GM10266 (cell line): Measurements from ENCODE around the gene PLIN5.
A peak's percentile ranks its signal among the peaks of the same experiment; 100 is the strongest.
"Not testable (repeated sequence)": the region's sequence is repeated elsewhere in the genome, so short reads cannot be mapped to it uniquely, and the experiment has no call there.

Experiments
- DNase-seq: peaks from one replicate; pipeline ENCODE4 v3.0.0; 2012; ENCODE audit errors: extremely low spot score
- TF ChIP-seq, protein P1 (sequence below): IDR thresholded peaks from 2 replicates; pipeline ENCODE4 v1.5.1; 2012; ENCODE audit warnings: mild to moderate bottlenecking, low read depth; ENCODE audit not compliant: control insufficient read depth, insufficient read depth; ENCODE audit errors: missing control alignments

The PLIN5 gene

DNA sequence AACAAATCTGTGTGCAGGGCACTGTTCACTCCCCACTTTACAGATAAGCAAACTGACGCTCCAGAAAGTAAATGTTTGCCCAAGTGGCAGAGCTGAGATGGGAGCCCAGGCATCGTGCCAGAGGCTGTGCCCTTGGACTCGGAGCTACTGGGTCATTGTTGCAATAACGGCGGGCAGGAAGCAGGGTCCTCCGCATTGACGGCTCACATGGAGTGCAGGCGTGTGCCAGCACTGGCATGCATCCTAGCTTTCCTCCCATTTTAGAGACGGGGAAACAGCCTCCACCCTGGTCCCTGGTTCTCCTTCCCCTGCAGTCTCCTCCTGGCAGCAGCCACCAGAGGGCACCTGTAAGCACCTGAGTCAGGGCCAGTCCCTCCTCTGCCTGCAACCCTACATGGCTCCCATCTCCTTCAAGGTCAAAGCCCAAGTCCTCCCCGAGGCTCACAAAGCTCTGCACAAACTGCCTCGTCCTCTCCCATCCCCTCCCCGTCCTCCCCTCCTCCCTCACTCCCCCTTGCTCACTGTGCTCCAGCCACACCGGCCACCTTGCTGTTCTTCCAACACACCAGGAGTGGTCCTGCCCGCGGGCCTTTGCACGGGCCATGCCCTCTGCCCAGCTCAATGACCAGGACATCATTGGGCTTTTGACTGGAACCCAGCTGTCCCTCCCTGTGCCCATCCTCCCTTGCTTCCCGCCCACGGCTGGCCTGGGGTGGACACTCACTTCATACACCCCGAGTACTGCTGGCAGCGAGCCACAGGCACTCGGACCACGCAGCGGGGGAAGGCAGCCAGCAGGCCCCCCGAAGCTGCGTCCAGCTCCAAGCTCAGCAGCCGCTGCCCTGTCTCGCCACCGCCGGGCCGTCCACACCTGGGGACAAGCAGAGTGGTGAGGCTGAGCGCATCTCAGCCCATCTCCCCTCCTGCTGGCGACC is 12.5 kb upstream of the PLIN5 start:
- TF ChIP-seq, protein P1, sequence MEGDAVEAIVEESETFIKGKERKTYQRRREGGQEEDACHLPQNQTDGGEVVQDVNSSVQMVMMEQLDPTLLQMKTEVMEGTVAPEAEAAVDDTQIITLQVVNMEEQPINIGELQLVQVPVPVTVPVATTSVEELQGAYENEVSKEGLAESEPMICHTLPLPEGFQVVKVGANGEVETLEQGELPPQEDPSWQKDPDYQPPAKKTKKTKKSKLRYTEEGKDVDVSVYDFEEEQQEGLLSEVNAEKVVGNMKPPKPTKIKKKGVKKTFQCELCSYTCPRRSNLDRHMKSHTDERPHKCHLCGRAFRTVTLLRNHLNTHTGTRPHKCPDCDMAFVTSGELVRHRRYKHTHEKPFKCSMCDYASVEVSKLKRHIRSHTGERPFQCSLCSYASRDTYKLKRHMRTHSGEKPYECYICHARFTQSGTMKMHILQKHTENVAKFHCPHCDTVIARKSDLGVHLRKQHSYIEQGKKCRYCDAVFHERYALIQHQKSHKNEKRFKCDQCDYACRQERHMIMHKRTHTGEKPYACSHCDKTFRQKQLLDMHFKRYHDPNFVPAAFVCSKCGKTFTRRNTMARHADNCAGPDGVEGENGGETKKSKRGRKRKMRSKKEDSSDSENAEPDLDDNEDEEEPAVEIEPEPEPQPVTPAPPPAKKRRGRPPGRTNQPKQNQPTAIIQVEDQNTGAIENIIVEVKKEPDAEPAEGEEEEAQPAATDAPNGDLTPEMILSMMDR, result peak; percentile 41

DNA sequence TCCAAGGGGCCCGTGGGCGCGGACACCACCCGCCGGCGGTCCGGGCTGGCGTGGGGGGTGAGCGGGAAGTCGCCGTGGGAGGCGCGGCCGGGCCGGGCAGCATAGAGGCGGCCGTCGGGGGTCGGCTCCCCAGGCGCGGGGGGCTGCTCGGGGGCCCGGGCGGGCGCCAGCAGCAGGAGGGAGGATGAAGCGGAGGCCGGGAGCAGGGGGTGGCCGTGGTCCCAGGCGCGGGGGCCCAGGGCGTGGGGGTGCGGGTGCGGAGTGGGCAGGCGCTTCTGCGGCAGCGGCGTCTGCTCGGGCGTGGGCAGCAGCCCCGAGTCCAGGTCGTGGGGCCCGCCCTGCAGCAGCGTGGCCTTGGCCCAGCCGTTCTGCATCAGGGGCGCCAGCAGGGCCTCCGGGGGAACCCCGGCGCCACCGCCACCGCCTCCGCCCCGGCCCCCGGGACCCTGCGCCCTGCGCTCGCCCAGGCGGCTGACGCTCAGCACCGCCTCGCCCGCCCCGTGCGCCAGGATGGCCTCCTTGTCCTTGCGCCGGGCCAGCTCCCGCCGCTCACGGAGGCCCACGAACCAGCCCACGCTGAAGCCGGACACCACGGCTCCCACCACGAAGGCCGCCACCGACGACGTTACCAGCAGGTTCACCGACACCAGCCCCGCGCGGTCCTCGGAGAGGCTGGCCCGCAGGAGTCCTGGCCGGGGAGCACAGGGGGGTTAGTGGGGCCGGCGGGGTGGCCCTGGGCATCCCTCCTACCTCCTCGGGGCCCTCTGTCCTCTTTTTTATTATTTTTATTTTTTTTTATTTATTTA is 9.0 kb upstream of the PLIN5 start:
- no peak for DNase-seq
- TF ChIP-seq, protein P1, result no peak

More for the DNA sequence above, 12.5 kb upstream of the PLIN5 start:
- no peak for DNase-seq

DNA sequence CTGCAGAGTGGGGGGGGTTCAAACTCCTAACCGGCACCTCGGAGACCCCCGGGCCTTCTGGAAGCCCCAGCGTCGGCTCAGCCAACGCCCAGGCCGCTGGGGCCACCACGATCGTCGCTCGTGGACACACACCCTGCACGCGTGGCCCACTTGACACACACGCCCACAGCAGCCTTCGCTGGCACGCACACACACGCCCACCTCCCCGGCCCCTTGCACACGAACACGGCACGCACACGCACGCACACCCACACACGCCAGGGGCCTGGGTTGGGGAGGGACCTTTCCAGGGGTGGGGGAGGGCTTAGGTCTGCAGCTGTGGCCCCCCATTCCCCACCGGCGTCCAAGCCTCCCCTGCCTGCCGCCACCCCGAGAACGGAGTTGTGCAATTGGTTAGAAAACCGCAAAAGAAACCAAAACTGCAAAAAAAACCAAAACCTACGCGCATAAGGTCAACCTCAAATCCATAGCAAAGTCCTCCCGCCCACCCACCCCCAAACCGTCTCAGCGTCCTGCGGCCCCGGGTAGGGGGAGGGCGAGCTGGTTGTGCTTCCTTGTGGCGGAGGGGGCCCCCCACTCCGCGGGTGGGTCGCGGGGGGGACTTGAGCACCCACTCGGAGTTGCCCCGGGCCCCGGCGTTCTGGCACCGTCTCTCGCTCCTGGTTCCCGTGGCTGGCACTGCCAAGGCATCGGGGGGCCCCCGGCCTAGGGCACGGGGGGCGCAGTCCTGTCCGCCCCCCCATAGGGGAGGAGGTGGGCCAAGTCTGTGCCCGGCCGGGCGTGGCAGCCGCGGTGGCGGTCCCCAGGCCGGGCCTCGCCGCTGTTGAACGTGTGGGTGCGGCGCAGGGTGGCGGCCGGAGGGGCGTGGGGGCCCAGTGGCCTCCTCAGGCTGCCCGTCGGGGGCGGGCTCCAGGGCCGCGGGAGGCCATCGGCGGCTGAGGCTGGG is 8.1 kb upstream of the PLIN5 start:
- no peak for DNase-seq
- TF ChIP-seq, protein P1, result no peak

DNA sequence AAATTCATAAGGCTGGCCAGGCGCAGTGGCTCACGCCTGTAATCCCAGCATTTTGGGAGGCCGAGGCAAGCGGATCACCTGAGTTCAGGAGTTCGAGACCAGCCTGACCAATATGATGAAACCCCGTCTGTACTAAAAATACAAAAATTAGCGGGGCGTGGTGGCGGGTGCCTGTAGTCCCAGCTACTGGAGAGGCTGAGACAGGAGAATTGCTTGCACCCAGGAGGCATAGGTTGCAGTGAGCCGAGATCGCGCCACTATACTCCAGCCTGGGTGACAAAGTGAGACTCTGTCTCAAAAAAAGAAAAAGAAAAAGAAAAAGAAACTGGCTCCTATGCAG is 6.8 kb upstream of the PLIN5 start:
- not testable (repeated sequence) for DNase-seq

DNA sequence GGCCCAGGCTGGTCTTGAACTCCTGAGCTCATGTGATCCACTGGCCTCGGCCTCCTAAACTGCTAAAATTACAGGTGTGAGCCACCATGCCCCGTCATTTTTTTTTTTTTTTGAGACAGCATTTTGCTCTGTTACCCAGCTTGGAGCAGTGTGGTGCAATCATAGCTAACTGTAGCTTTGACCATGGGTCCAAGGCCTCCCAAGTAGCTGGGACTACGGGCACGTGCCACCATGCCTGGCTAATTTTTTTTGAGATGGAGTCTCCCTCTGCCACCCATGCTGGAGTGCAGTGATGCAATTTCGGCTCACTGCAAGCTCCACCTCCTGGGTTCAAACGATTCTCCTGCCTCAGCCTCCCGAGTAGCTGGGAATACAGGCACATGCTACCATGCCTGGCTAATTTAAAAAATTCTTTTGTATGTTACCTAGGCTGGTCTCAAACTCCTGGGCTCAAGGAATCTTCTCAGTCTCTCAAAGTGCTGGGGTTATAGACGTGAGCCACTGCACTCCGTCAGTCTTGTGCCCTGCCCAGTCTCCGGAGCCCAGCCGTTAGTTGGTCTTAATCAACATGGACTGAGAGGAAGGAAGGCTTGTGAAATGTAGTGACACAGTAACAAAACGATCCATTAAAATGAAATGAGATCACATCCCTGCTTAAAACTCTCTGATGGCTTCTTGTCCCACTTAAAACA is 6.2 kb upstream of the PLIN5 start:
- DNase-seq, result no peak
- TF ChIP-seq, protein P1, result no peak

DNA sequence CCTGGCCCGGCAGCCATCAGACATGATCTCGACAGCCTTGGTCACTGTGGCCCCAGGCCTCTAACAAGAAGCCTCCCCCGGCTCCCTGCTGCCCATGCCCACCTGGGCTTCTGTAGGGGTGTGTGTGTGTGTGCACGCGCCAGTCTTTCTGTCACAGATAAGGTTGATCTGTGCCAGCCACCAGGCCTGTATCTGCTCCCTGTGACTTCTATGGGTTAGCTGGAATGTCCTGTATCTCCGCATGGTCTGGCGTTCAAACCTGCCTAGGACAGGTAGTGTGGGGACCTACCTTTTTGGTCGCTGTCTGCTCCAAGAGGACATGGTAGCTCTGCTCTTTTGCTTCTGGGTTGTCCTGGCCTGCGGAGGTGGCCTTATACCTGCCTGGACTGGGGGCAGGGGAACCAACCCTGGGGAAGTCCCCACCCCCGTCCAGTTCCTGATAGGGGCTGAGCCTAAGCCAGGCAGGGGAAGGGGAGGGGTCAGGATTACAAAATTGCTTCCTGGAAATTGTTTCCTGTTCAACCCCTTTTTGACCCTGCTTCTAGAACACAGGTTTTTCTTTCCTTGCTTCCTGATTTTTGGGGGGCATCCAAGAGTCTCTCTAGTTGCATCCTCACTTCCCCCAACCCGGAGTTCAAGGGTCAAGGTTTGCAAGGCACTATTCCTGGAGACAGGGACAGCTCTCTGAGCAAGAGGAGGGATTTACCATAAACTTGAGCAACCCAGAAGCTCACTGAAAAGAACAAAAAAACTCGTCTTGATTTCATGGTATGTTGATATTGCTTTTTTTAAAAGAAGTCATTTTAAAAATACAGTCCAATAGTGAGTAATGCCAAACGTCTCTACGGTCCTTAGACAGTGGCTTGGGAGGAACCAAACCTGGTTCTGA is 4.9 kb upstream of the PLIN5 start, which contains the start of gene LRG1:
TSS of gene LRG1 (minus strand) at position 344 of the 889 bp plus-strand sequence. CDS start at position 321, 23 bp downstream.
- peak; percentile 76 for DNase-seq

More for the DNA sequence above, 4.9 kb upstream of the PLIN5 start, which contains the start of gene LRG1:
- TF ChIP-seq, protein P1, result no peak
